ENCODE results near the gene SHANK1.

SHANK1 gene

GRCh38 chr19:50654882-50655281 lies 64.7 kb downstream of the SHANK1 start:
- H3K9me3 ChIP-seq (ENCODE audit: insufficient read depth, low read length), result peaks cover 6% of the 10 kb centered on the region; the same call in 1 of the 2 replicates
- H3K4me1 ChIP-seq (ENCODE audit: insufficient read depth, insufficient read length), result peaks cover 4% of the 10 kb centered on the region
- no peak overlapping the region for H3K4me3 ChIP-seq (ENCODE audit: insufficient read length, low read depth)
- H3K36me3 ChIP-seq (ENCODE audit: insufficient read depth, insufficient read length, low read length), result no peaks in the 10 kb centered on the region
- no peak for TF ChIP-seq ZNF274 (IDR thresholded peaks at IDR 0.05; ENCODE audit: low read depth, low read length)
- TF ChIP-seq YY1 (IDR thresholded peaks at IDR 0.05; ENCODE audit: insufficient read depth, insufficient read length), result no peak
- no peak for TF ChIP-seq SUZ12 (IDR thresholded peaks at IDR 0.05; ENCODE audit: extremely low read depth, insufficient read depth, insufficient read length)
- H3K27me3 ChIP-seq (ENCODE audit: insufficient read depth, insufficient read length), result no peaks in the 10 kb centered on the region
- H3K9ac ChIP-seq (ENCODE audit: insufficient read length, low read depth), result no peak overlapping the region
- no peak for DNase-seq (ENCODE audit: low read depth, low spot score)

- TF ChIP-seq ZNF274 (IDR thresholded peaks at IDR 0.05; ENCODE audit: low read depth, low read length) (no peak), YY1 (IDR thresholded peaks at IDR 0.05; ENCODE audit: insufficient read depth, insufficient read length) (no peak), SUZ12 (IDR thresholded peaks at IDR 0.05; ENCODE audit: extremely low read depth, insufficient read depth, insufficient read length) (no peak)
- DNase-seq (ENCODE audit: low read depth, low spot score), result no peak
- peaks cover 11% of the 10 kb centered on the region for H3K4me1 ChIP-seq (ENCODE audit: insufficient read depth, insufficient read length)
- H3K4me3 ChIP-seq (ENCODE audit: insufficient read length, low read depth), result no peak overlapping the region
- H3K36me3 ChIP-seq (ENCODE audit: insufficient read depth, insufficient read length, low read length), result no peaks in the 10 kb centered on the region
- no peaks in the 10 kb centered on the region for H3K27me3 ChIP-seq (ENCODE audit: insufficient read depth, insufficient read length)
- no peak overlapping the region for H3K9ac ChIP-seq (ENCODE audit: insufficient read length, low read depth)
- H3K9me3 ChIP-seq (ENCODE audit: insufficient read depth, low read length), result peaks cover 6% of the 10 kb centered on the region; the same call in 1 of the 2 replicates
Observed at GRCh38 chr19:50652722-50653121, 66.9 kb downstream of the SHANK1 start.

GRCh38 chr19:50651174-50651573 lies 68.4 kb downstream of the SHANK1 start:
- TF ChIP-seq ZNF274 (IDR thresholded peaks at IDR 0.05; ENCODE audit: low read depth, low read length) (no peak), YY1 (IDR thresholded peaks at IDR 0.05; ENCODE audit: insufficient read depth, insufficient read length) (no peak), SUZ12 (IDR thresholded peaks at IDR 0.05; ENCODE audit: extremely low read depth, insufficient read depth, insufficient read length) (no peak)
- no peak overlapping the region for H3K4me3 ChIP-seq (ENCODE audit: insufficient read length, low read depth)
- no peaks in the 10 kb centered on the region for H3K27me3 ChIP-seq (ENCODE audit: insufficient read depth, insufficient read length)
- H3K4me1 ChIP-seq (ENCODE audit: insufficient read depth, insufficient read length), result peaks cover 13% of the 10 kb centered on the region
- H3K36me3 ChIP-seq (ENCODE audit: insufficient read depth, insufficient read length, low read length), result no peaks in the 10 kb centered on the region
- H3K9ac ChIP-seq (ENCODE audit: insufficient read length, low read depth), result no peak overlapping the region
- H3K9me3 ChIP-seq (ENCODE audit: insufficient read depth, low read length), result peaks cover 6% of the 10 kb centered on the region; the same call in 1 of the 2 replicates
- DNase-seq (ENCODE audit: low read depth, low spot score), result no peak

GRCh38 chr19:50649433-50650391 lies 69.9 kb downstream of the SHANK1 start, which contains the start of gene C19orf81:
C19orf81 (plus strand) TSS chr19:50649445; CDS start chr19:50649445, 0 bp downstream.
- Histone ChIP-seq H3K4me1 (ENCODE audit: insufficient read depth, insufficient read length) (peaks cover 13% of the 10 kb centered on the region), H3K27me3 (ENCODE audit: insufficient read depth, insufficient read length) (no peaks in the 10 kb centered on the region), H3K9ac (ENCODE audit: insufficient read length, low read depth) (no peak within 1 kb of the TSS), H3K4me3 (ENCODE audit: insufficient read length, low read depth) (peak within 1 kb of the TSS; percentile 16), H3K9me3 (ENCODE audit: insufficient read depth, low read length) (peaks cover under 1% of the 10 kb centered on the region; the same call in 1 of the 2 replicates), H3K36me3 (ENCODE audit: insufficient read depth, insufficient read length, low read length) (no peaks in the 10 kb centered on the region)
- peak; percentile 49 for DNase-seq (ENCODE audit: low read depth, low spot score)
- TF ChIP-seq ZNF274 (IDR thresholded peaks at IDR 0.05; ENCODE audit: low read depth, low read length) (no peak), YY1 (IDR thresholded peaks at IDR 0.05; ENCODE audit: insufficient read depth, insufficient read length) (peak; percentile 30)

GRCh38 chr19:50648659-50649058 lies 70.9 kb downstream of the SHANK1 start:
- H3K27me3 ChIP-seq (ENCODE audit: insufficient read depth, insufficient read length), result no peaks in the 10 kb centered on the region

GRCh38 chr19:50647879-50648615 lies 71.6 kb downstream of the SHANK1 start:
- no peak for DNase-seq (ENCODE audit: low read depth, low spot score)
- Histone ChIP-seq H3K36me3 (ENCODE audit: insufficient read depth, insufficient read length, low read length) (no peaks in the 10 kb centered on the region), H3K27me3 (ENCODE audit: insufficient read depth, insufficient read length) (no peaks in the 10 kb centered on the region), H3K4me1 (ENCODE audit: insufficient read depth, insufficient read length) (peaks cover 11% of the 10 kb centered on the region), H3K9ac (ENCODE audit: insufficient read length, low read depth) (no peak overlapping the region), H3K4me3 (ENCODE audit: insufficient read length, low read depth) (no peak overlapping the region), H3K9me3 (ENCODE audit: insufficient read depth, low read length) (no peaks in the 10 kb centered on the region)
- no peak for TF ChIP-seq YY1 (IDR thresholded peaks at IDR 0.05; ENCODE audit: insufficient read depth, insufficient read length)
- no peak for TF ChIP-seq SUZ12 (IDR thresholded peaks at IDR 0.05; ENCODE audit: extremely low read depth, insufficient read depth, insufficient read length)
- TF ChIP-seq ZNF274 (IDR thresholded peaks at IDR 0.05; ENCODE audit: low read depth, low read length), result no peak

More at GRCh38 chr19:50648659-50649058, 70.9 kb downstream of the SHANK1 start:
- H3K4me1 ChIP-seq (ENCODE audit: insufficient read depth, insufficient read length), result peaks cover 12% of the 10 kb centered on the region
- H3K9ac ChIP-seq (ENCODE audit: insufficient read length, low read depth), result no peak overlapping the region
- no peak for DNase-seq (ENCODE audit: low read depth, low spot score)
- no peaks in the 10 kb centered on the region for H3K36me3 ChIP-seq (ENCODE audit: insufficient read depth, insufficient read length, low read length)
- H3K9me3 ChIP-seq (ENCODE audit: insufficient read depth, low read length), result no peaks in the 10 kb centered on the region
- TF ChIP-seq SUZ12 (IDR thresholded peaks at IDR 0.05; ENCODE audit: extremely low read depth, insufficient read depth, insufficient read length), result no peak
- TF ChIP-seq YY1 (IDR thresholded peaks at IDR 0.05; ENCODE audit: insufficient read depth, insufficient read length), result no peak
- H3K4me3 ChIP-seq (ENCODE audit: insufficient read length, low read depth), result no peak overlapping the region

All from NT2/D1 (cell line).